Measurements from ENCODE around the gene BSX.

BSX gene

DNA sequence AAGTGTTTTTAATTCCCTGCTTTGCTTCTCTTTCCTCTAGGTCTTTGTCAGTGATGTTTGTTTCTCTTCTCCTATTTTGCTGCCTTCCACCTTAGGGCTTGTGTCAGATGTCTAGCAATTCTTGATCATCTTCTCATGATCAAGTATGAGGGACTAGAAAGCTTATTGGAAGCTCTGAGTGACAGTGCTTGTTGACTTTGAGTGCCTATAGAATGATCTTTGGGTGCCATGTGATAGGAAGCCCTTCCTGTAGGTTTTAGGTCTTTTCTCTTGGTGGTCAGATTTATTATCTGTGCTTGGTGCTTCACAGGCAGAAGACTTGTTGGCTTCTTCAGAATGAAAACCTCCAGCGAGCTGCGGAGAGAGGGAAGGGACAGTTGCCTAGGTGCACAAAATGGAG lies 43.1 kb downstream of the BSX start:
- TF ChIP-seq, protein P1, sequence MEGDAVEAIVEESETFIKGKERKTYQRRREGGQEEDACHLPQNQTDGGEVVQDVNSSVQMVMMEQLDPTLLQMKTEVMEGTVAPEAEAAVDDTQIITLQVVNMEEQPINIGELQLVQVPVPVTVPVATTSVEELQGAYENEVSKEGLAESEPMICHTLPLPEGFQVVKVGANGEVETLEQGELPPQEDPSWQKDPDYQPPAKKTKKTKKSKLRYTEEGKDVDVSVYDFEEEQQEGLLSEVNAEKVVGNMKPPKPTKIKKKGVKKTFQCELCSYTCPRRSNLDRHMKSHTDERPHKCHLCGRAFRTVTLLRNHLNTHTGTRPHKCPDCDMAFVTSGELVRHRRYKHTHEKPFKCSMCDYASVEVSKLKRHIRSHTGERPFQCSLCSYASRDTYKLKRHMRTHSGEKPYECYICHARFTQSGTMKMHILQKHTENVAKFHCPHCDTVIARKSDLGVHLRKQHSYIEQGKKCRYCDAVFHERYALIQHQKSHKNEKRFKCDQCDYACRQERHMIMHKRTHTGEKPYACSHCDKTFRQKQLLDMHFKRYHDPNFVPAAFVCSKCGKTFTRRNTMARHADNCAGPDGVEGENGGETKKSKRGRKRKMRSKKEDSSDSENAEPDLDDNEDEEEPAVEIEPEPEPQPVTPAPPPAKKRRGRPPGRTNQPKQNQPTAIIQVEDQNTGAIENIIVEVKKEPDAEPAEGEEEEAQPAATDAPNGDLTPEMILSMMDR (IDR thresholded peaks at IDR 0.05; ENCODE audit: insufficient read depth, low read length, poor library complexity, severe bottlenecking): no peak

DNA sequence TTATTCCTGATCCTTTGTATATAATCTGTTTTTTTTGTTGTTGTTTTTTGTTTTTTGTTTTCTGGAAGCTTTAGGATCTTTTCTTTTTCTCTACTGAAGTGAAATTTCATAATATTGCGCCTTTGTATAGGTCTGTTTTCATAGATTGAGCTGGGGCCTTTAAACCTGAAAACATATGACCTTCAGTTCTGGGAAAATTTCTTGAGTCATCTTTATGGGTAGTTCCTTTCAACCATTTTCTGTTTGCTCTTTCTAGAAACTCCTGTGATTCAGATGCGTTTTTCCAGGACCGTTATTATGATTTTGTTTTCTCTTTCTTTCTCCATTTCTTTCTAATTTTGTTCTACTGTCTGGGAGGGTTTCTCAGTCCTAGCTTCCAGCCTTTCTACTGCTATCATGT lies 43.7 kb downstream of the BSX start:
- TF ChIP-seq, protein P1 (IDR thresholded peaks at IDR 0.05; ENCODE audit: insufficient read depth, low read length, poor library complexity, severe bottlenecking): no peak
- no peaks in the 10 kb centered on the region for H3K27me3 ChIP-seq (replicated peaks; ENCODE audit: control insufficient read depth, insufficient read depth, low read length)
- no peaks in the 10 kb centered on the region for H3K36me3 ChIP-seq (ENCODE audit: control insufficient read depth, insufficient read depth, low read length)
- DNase-seq (ENCODE audit: extremely low read depth, insufficient read length): no peak
- H3K4me3 ChIP-seq (replicated peaks; ENCODE audit: low read depth, low read length): no peak overlapping the region

More for the DNA sequence above, 43.1 kb downstream of the BSX start:
- Histone ChIP-seq H3K27me3 (replicated peaks; ENCODE audit: control insufficient read depth, insufficient read depth, low read length) (no peaks in the 10 kb centered on the region), H3K36me3 (ENCODE audit: control insufficient read depth, insufficient read depth, low read length) (no peaks in the 10 kb centered on the region), H3K4me3 (replicated peaks; ENCODE audit: low read depth, low read length) (no peak overlapping the region)
- no peak for DNase-seq (ENCODE audit: extremely low read depth, insufficient read length)

DNA sequence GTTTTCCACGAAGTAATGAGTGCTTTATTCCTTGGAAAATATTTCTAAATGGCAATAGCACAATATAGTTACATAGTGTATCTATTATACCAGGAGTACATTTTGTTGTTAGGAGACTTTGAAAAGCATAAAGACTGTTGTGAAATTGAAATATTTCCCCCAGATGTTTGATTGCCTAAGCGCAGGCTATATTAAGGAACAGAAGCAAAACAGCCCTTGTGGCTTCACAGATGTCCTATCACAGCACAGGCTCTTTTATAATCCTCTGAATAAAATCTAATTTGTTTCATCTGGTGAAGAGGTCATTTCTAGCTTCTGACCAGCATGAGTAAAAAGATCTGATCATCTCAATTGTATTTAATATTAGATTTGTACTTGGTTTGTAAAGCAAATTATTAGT lies 48.2 kb downstream of the BSX start:
- Histone ChIP-seq H3K4me3 (replicated peaks; ENCODE audit: low read depth, low read length) (no peak overlapping the region), H3K27me3 (replicated peaks; ENCODE audit: control insufficient read depth, insufficient read depth, low read length) (no peaks in the 10 kb centered on the region; the same call in none of the 2 replicates), H3K36me3 (ENCODE audit: control insufficient read depth, insufficient read depth, low read length) (no peaks in the 10 kb centered on the region)
- DNase-seq (ENCODE audit: extremely low read depth, insufficient read length): no peak
- TF ChIP-seq, protein P1 (IDR thresholded peaks at IDR 0.05; ENCODE audit: insufficient read depth, low read length, poor library complexity, severe bottlenecking): no peak

DNA sequence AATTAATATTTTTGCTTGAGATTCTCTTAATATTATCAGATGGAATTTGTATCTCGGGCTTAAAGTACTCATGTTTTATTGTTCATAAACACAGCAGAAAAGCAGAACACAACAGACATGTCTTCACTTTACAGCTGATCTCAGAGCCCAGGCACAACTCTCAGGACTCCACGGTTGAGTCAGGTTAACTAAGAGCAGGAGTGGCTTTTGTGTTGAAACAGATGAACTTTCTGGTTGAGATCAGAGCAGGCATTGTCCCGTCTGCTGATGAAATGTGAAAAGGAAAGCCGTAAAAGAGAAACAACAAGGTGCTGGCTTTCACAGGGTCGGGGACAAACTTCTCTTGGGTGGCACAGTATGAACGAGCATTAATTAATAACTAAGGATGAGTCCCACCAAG lies 50.1 kb downstream of the BSX start:
- TF ChIP-seq, protein P1 (IDR thresholded peaks at IDR 0.05; ENCODE audit: insufficient read depth, low read length, poor library complexity, severe bottlenecking): no peak
- H3K27me3 ChIP-seq (replicated peaks; ENCODE audit: control insufficient read depth, insufficient read depth, low read length): no peaks in the 10 kb centered on the region; the same call in none of the 2 replicates
- no peak overlapping the region for H3K4me3 ChIP-seq (replicated peaks; ENCODE audit: low read depth, low read length)
- DNase-seq (ENCODE audit: extremely low read depth, insufficient read length): no peak
- H3K36me3 ChIP-seq (ENCODE audit: control insufficient read depth, insufficient read depth, low read length): no peaks in the 10 kb centered on the region
